DMS114 treated with DMSO at 0.1 percent for 48 hours (cell line): ENCODE data around the gene CRYGC.
"Not testable (repeated sequence)": the region's sequence is repeated elsewhere in the genome, so short reads cannot be mapped to it uniquely, and the experiment has no call there.

Experiments used
- DNase-seq: peaks from one replicate; lab custom pipeline; 2025; ENCODE audit not compliant: unreplicated experiment; lab: John Stamatoyannopoulos, UW

The CRYGC gene

GRCh38 chr2:208138334-208138733 is 8.7 kb upstream of the CRYGC start:
- not testable (repeated sequence) for DNase-seq

GRCh38 chr2:208136716-208137094 is 7.1 kb upstream of the CRYGC start:
- no peak for DNase-seq

DNA sequence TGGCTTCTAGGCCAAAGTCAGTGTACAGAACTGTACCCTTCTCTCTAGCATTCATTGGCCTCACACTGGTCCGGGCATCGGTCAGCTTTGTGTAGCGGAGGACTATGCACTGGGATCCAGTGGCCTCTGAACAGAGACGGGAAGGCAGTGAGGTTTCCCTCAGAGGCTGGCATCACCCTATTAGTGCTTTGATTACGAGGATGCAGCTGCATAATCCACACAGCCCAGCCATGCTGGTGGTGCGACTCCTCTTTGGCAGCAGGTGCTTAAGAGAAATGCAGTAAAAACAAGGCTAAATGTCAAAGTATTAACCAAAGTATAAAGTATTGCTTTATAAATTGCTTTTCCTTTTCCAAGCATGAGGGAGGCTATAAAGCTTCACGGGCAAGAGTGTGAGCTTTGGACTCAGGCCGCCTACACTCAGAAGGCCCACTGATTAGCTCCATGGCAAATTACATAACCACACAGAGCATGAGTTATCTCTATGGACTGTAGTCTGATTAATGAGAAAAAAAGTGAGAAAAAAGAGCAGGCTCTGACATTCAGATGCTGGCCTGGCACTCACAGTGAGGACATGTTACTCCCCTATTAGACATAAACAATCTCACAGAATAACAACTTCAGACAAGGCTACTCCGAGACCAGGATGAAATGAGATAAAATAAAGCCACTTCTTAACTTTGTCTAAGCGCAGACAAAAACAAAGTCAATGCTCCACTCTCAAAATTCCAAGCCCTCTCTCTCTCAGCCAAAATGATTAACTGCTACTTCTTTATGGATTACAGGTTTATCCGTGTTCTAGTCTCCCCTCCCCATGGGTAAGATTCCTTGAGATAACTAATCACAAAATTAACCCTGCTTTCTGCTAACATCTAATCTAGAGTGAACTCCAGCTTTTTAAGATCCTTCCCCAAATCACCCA is 6.4 kb upstream of the CRYGC start:
- no peak for DNase-seq

- DNase-seq: no peak
Observed at GRCh38 chr2:208134928-208135586, 5.4 kb upstream of the CRYGC start.

- DNase-seq: no peak
Observed at GRCh38 chr2:208130712-208131110, 1.1 kb upstream of the CRYGC start.

- DNase-seq: no peak
Observed at GRCh38 chr2:208128136-208128535, 1.5 kb downstream of the CRYGC start.

GRCh38 chr2:208127090-208127489 is 2.5 kb downstream of the CRYGC start:
- no peak for DNase-seq

DNA sequence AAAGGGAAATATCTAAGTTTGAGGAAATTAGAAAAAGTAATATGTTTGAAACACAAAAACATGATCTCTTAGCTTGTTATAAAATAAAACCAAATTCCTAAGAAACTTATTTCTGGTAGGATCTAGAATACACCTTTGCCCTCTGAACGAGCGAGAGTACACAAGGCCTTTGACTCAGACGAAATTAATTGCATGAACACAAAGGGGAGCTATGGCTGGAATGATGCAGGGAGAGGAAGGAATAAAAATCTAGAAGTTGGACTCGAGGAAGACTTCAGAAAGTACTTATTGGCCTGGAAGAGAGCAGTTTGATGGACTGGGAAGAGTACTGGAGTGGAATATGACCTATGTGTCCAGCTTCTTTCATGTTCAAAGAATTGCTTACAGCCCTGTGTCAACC is 4.4 kb downstream of the CRYGC start:
- DNase-seq: no peak

GRCh38 chr2:208124013-208124715 is 5.5 kb downstream of the CRYGC start, which contains the start of gene CRYGD:
Gene CRYGD (minus strand): TSS chr2:208124524. CDS start chr2:208124473, 51 bp downstream.
- peak; percentile 11 for DNase-seq

DNA sequence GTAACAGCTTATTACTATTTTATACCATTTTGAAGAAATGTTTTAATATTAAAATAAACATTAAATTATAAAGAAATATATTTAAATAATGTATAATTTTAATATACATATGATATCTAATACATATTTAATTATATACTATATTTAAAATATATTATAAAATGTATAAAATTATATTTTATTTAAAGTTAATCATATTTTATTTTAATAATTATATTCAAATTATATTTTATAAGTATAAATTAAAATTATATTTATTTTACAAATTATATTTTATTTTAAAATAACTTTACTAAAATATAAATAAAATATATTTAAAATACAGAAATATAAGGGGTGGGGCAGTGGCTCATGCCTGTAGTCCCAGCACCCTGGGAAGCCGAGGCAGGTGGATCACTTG is 7.4 kb downstream of the CRYGC start:
- DNase-seq: no peak

- DNase-seq: no peak
Observed at GRCh38 chr2:208118918-208119317, 10.7 kb downstream of the CRYGC start.

DNA sequence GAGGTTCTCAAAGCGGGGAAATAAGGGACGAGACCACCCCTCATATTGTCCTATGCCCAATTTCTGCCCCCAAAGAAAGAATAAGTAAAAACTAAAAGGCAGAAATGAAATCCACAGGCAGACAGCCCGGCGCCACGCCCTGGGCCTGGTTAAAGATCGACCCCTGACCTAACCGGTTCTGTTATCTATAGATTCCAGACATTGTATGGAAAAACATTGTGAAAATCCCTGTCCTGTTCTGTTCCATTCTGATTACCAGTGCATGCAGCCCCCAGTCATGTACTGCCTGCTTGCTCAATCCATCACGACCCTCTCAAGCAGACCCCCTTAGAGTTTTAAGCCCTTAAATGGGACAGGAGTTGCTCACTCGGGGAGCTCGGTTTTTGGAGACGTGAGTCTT is 12.2 kb downstream of the CRYGC start:
- DNase-seq: not testable (repeated sequence)

DNA sequence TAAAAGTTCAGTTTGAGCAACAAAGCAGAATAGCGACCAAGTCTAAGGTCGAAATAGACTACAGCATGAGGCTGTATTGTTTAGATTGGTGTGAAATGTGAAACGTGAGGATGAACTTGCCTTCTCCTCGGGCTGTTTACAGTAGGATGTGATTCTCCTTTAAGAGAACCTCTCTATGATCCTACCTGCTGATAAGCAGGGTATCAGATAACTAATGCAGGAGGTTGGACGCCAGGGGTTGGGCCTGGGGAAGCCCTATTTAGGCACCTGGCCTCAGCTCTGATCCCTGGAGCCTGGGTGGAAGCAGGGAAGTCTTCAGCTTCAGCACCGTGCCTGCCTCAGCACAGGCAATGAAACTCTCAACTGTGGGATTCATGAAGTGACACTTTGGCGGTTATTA is 16.7 kb downstream of the CRYGC start:
- DNase-seq: no peak

- not testable (repeated sequence) for DNase-seq
Observed at GRCh38 chr2:208112273-208112745, 17.3 kb downstream of the CRYGC start.

- DNase-seq: no peak
Observed at GRCh38 chr2:208103616-208104015, 26.0 kb downstream of the CRYGC start.

GRCh38 chr2:208101716-208102631 is 27.7 kb downstream of the CRYGC start:
- DNase-seq: peak; percentile 51

DNA sequence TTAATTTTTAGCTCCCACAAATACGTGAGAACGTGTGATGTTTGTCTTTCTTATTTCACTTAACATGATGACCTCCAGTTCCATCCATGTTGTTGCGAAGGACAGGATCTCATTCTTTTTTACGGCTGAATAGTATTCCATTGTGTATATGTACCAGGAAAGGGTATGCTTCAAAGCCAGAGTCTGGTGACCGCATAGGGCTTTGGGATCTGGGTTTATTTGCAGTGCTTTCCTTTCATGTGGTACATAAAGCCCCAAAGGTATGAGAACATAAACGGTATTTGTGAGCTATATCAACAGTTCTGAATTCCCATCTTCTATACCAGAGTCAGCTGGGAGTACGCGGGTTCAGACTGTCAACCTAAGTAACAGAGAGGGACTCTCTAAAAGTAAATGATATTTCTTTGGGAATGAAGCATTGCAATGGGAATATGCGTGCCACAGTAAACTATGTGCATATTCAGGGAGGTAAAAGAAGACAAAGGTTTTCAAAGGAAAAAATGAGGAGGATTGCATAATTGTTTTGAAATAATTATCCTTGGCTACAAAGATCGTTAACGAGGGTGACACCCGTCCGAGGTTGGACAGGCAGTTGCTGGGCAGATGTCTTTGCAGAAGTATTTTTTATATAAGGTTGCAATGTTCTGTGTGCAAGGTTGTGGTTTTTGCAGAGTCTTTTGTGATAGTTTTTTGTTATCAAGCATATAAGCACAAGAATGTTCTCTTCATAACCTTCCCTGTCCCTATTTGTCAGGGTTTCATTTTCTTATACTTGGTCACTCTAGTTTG is 29.8 kb downstream of the CRYGC start:
- no peak for DNase-seq

DNA sequence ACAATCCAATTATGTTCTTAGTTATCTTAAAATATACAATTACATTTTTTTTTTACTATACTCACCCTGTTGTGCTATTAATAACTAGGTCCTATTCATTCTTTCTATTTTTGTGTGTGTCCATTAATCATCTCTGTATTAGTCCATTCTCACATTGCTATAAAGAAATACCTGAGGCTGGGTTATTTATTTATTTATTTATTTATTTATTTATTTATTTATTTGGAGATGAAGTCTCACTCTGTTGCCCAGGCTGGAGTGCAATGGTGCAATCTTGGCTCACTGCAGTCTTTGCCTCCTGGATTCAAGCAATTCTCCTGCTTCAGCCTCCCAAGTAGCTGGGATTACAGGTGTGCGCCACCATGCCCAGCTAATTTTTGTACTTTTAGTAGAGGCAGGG is 30.9 kb downstream of the CRYGC start:
- not testable (repeated sequence) for DNase-seq

DNA sequence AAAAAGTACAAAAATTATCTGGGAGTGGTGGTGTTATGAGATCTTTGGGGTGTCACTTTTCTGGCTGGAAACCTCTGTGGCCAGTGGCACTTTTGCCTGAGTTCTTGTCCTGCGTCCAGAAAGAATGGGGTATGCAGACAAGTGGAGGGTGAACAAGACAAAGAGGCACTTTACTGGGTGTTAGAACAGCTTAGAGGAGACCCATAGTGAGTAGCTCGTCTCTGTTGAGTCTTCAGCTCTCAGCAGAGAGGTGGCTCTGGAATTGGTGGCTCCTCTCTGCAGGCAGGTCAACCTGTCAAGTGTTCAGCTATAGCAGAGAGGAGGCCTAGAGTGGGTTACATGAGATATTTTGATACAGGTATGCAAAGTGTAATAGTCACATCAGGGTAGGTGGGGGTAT is 31.4 kb downstream of the CRYGC start:
- DNase-seq: no peak

GRCh38 chr2:208097801-208098200 is 31.8 kb downstream of the CRYGC start:
- DNase-seq: no peak
